ENCODE results near the gene CHRM4.

The CHRM4 gene

DNA sequence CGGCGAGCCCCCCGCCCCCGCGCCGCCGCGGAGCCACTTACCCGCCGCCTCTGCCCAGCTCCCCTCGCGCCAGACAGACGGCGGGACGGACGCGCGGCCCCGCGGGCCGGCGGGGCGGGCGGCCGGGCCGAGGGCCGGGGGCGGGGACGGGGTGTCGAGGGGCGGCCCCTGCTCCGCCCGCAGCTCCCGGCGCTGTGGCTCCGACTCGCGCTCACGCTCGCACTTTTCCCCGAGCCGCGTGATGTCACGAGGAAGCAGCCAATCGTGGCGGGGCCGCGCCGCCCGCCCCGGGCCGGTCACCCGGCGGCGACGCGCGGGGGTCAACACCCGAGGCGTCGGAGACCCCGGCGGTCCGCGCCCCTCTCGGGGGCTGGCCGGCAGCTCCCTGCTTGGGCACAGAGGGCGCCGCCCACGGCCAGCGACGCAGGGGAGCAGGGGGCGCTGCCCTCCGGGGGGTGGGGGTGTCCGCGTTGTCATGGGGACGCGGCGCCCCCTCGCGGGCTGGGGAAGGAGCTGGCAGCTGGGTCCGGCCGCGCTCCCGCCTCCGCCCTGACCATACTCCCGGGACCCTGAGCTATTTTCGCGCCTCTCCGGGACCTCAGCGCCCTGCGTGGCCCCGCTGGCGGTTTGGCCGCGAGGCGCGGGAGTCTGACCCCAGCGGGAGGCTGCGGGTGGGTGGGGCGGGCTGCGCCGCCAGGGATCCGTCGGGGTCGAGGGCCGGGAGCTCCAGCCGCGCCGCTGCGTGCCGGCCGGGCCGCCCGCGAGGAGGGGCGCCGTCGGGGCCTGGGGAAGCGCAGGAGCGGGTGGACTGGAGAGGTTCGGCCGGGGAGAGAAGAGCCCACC is at the start of gene CHRM4:
Gene CHRM4 (minus strand): TSS at position 199 of the 843 bp plus-strand sequence. CDS start 5,219 bp downstream, outside the sequence.
- no peak within 1 kb of the TSS for H3K27ac ChIP-seq (ENCODE audit: low read depth in 2 of 2, low read length in 2 of 2)
- peaks cover 34 to 40% of the 10 kb centered on the region in 2 donors for H3K27me3 ChIP-seq (ENCODE audit: control insufficient read depth in 2 of 2, insufficient read depth in 2 of 2, low read length in 2 of 2)
- peaks cover 3 to 8% of the 10 kb centered on the region in 2 donors for H3K36me3 ChIP-seq (ENCODE audit: control insufficient read depth in 2 of 2, insufficient read depth in 2 of 2, low read length in 2 of 2)
- H3K4me1 ChIP-seq (ENCODE audit: control insufficient read depth in 2 of 2, insufficient read depth in 2 of 2, low read length in 2 of 2): peaks cover 10 to 24% of the 10 kb centered on the region in 2 donors
- no peaks in the 10 kb centered on the region for H3K9me3 ChIP-seq (ENCODE audit: control insufficient read depth in 2 of 2, low read length in 2 of 2)
- peak within 1 kb of the TSS; percentile 26 to 46 for H3K4me3 ChIP-seq (ENCODE audit: low read length in 2 of 2)
- no peak within 1 kb of the TSS for H3K9ac ChIP-seq (ENCODE audit: low read depth in 1 of 2, low read length in 2 of 2)

- Histone ChIP-seq H3K9ac (ENCODE audit: low read depth in 1 of 2, low read length in 2 of 2) (no peak overlapping the region), H3K4me3 (ENCODE audit: low read length in 2 of 2) (no peak overlapping the region), H3K4me1 (ENCODE audit: control insufficient read depth in 2 of 2, insufficient read depth in 2 of 2, low read length in 2 of 2) (peaks cover 0 to 2% of the 10 kb centered on the region in 2 donors), H3K27me3 (ENCODE audit: control insufficient read depth in 2 of 2, insufficient read depth in 2 of 2, low read length in 2 of 2) (no peaks in the 10 kb centered on the region), H3K27ac (ENCODE audit: low read depth in 2 of 2, low read length in 2 of 2) (no peak overlapping the region), H3K36me3 (ENCODE audit: control insufficient read depth in 2 of 2, insufficient read depth in 2 of 2, low read length in 2 of 2) (peaks cover 17 to 26% of the 10 kb centered on the region in 2 donors), H3K9me3 (ENCODE audit: control insufficient read depth in 2 of 2, low read length in 2 of 2) (no peaks in the 10 kb centered on the region)
Observed at GRCh38 chr11:46438211-46438610, 46.6 kb upstream of the CHRM4 start.

DNA sequence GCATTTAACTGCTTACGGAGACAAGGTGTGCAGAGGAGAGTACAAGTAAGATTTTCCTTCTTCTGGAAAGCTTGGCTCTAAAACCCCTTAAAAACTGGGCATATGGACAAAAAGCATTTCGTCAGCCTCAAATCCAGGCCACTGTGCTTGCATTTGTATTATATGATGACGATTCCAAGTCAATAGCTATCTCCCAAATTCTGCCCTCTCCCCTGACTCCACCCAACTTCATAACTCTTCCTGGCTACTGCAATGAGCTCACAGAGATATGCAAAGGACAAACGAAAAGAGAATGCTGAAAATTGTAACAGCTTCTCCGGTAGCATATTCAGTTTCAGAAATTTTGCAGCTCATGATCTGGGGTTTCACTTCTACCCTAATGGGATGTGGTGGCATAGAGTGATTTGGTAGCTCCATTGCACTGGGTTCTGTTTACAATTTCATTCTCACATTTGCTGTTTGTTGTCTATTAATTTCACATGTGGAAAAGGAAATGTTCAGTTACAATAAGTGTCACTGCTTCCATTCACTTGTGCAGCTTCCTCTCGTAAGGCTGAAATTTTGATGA is 45.6 kb upstream of the CHRM4 start:
- Histone ChIP-seq H3K9ac (ENCODE audit: low read depth in 1 of 2, low read length in 2 of 2) (no peak overlapping the region), H3K36me3 (ENCODE audit: control insufficient read depth in 2 of 2, insufficient read depth in 2 of 2, low read length in 2 of 2) (peaks cover 25 to 26% of the 10 kb centered on the region in 2 donors), H3K4me1 (ENCODE audit: control insufficient read depth in 2 of 2, insufficient read depth in 2 of 2, low read length in 2 of 2) (peaks cover 0 to 2% of the 10 kb centered on the region in 2 donors), H3K27ac (ENCODE audit: low read depth in 2 of 2, low read length in 2 of 2) (no peak overlapping the region), H3K4me3 (ENCODE audit: low read length in 2 of 2) (no peak overlapping the region), H3K9me3 (ENCODE audit: control insufficient read depth in 2 of 2, low read length in 2 of 2) (no peaks in the 10 kb centered on the region), H3K27me3 (ENCODE audit: control insufficient read depth in 2 of 2, insufficient read depth in 2 of 2, low read length in 2 of 2) (no peaks in the 10 kb centered on the region)

DNA sequence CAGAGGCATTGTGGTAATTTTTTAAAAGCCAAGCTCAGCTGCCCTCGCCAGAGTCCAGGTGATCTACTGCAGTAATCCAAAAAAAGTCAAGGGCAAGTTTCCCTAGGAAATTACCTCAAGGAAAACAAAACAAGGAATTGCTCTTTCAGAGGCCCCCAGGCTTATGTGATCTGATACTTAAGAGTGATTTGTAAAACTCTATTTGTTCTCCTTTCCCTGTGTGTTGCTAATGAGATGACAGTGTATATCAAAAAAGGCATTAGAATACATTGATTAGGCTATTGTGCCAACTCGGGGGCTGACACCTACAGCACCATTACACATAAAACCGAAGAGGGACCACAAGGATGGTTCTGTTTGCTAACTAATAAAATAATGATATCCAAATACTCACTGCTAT is 44.5 kb upstream of the CHRM4 start:
- Histone ChIP-seq H3K36me3 (ENCODE audit: control insufficient read depth in 2 of 2, insufficient read depth in 2 of 2, low read length in 2 of 2) (peaks cover 28 to 29% of the 10 kb centered on the region in 2 donors), H3K27ac (ENCODE audit: low read depth in 2 of 2, low read length in 2 of 2) (no peak overlapping the region)

GRCh38 chr11:46435679-46436078 is 44.1 kb upstream of the CHRM4 start:
- Histone ChIP-seq H3K9me3 (ENCODE audit: control insufficient read depth in 2 of 2, low read length in 2 of 2) (no peaks in the 10 kb centered on the region), H3K4me1 (ENCODE audit: control insufficient read depth in 2 of 2, insufficient read depth in 2 of 2, low read length in 2 of 2) (peaks cover 0 to 2% of the 10 kb centered on the region in 2 donors), H3K27me3 (ENCODE audit: control insufficient read depth in 2 of 2, insufficient read depth in 2 of 2, low read length in 2 of 2) (no peaks in the 10 kb centered on the region), H3K27ac (ENCODE audit: low read depth in 2 of 2, low read length in 2 of 2) (no peak overlapping the region), H3K9ac (ENCODE audit: low read depth in 1 of 2, low read length in 2 of 2) (no peak overlapping the region), H3K36me3 (ENCODE audit: control insufficient read depth in 2 of 2, insufficient read depth in 2 of 2, low read length in 2 of 2) (peaks cover 32 to 33% of the 10 kb centered on the region in 2 donors), H3K4me3 (ENCODE audit: low read length in 2 of 2) (no peak overlapping the region)

More for the DNA sequence above, 44.5 kb upstream of the CHRM4 start:
- Histone ChIP-seq H3K4me3 (ENCODE audit: low read length in 2 of 2) (no peak overlapping the region), H3K9ac (ENCODE audit: low read depth in 1 of 2, low read length in 2 of 2) (no peak overlapping the region), H3K9me3 (ENCODE audit: control insufficient read depth in 2 of 2, low read length in 2 of 2) (no peaks in the 10 kb centered on the region), H3K27me3 (ENCODE audit: control insufficient read depth in 2 of 2, insufficient read depth in 2 of 2, low read length in 2 of 2) (no peaks in the 10 kb centered on the region), H3K4me1 (ENCODE audit: control insufficient read depth in 2 of 2, insufficient read depth in 2 of 2, low read length in 2 of 2) (peaks cover 0 to 2% of the 10 kb centered on the region in 2 donors)

DNA sequence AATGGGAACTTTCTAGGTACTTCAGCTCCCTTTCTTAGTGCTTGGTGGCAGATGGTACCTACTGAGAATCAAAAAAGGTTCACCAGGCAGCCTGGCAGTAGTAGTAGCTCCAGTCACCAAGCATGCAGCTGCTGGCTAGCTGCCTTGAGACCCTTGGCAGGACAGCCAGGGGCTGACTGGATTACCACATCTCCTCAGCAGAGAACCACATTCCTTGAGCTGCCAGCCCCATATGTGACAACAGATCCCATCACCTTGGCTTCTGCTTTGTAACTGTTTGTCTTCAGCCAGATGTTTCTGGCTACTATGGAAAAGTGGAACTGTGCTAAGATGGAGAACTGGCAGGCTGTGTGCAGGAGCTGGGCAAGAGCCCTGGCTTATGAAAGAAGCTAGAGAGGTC is 39.6 kb upstream of the CHRM4 start:
- Histone ChIP-seq H3K36me3 (ENCODE audit: control insufficient read depth in 2 of 2, insufficient read depth in 2 of 2, low read length in 2 of 2) (peaks cover 33 to 37% of the 10 kb centered on the region in 2 donors), H3K4me3 (ENCODE audit: low read length in 2 of 2) (no peak overlapping the region), H3K27ac (ENCODE audit: low read depth in 2 of 2, low read length in 2 of 2) (no peak overlapping the region), H3K27me3 (ENCODE audit: control insufficient read depth in 2 of 2, insufficient read depth in 2 of 2, low read length in 2 of 2) (no peaks in the 10 kb centered on the region), H3K9me3 (ENCODE audit: control insufficient read depth in 2 of 2, low read length in 2 of 2) (no peaks in the 10 kb centered on the region), H3K9ac (ENCODE audit: low read depth in 1 of 2, low read length in 2 of 2) (no peak overlapping the region), H3K4me1 (ENCODE audit: control insufficient read depth in 2 of 2, insufficient read depth in 2 of 2, low read length in 2 of 2) (no peaks in the 10 kb centered on the region)

- peaks cover 27 to 35% of the 10 kb centered on the region in 2 donors for H3K36me3 ChIP-seq (ENCODE audit: control insufficient read depth in 2 of 2, insufficient read depth in 2 of 2, low read length in 2 of 2)
- no peak overlapping the region for H3K27ac ChIP-seq (ENCODE audit: low read depth in 2 of 2, low read length in 2 of 2)
Observed at GRCh38 chr11:46429717-46430116, 38.1 kb upstream of the CHRM4 start.

GRCh38 chr11:46427364-46427763 is 35.8 kb upstream of the CHRM4 start:
- H3K36me3 ChIP-seq (ENCODE audit: control insufficient read depth in 2 of 2, insufficient read depth in 2 of 2, low read length in 2 of 2): peaks cover 17% of the 10 kb centered on the region in 2 donors
- no peak overlapping the region for H3K4me3 ChIP-seq (ENCODE audit: low read length in 2 of 2)

More at GRCh38 chr11:46429717-46430116, 38.1 kb upstream of the CHRM4 start:
- no peak overlapping the region for H3K4me3 ChIP-seq (ENCODE audit: low read length in 2 of 2)
- H3K9me3 ChIP-seq (ENCODE audit: control insufficient read depth in 2 of 2, low read length in 2 of 2): no peaks in the 10 kb centered on the region
- H3K4me1 ChIP-seq (ENCODE audit: control insufficient read depth in 2 of 2, insufficient read depth in 2 of 2, low read length in 2 of 2): no peaks in the 10 kb centered on the region
- H3K9ac ChIP-seq (ENCODE audit: low read depth in 1 of 2, low read length in 2 of 2): no peak overlapping the region
- no peaks in the 10 kb centered on the region for H3K27me3 ChIP-seq (ENCODE audit: control insufficient read depth in 2 of 2, insufficient read depth in 2 of 2, low read length in 2 of 2)

GRCh38 chr11:46426233-46426991 is 34.8 kb upstream of the CHRM4 start:
- no peak overlapping the region for H3K4me3 ChIP-seq (ENCODE audit: low read length in 2 of 2)
- peaks cover 0 to 4% of the 10 kb centered on the region in 2 donors for H3K4me1 ChIP-seq (ENCODE audit: control insufficient read depth in 2 of 2, insufficient read depth in 2 of 2, low read length in 2 of 2)
- H3K36me3 ChIP-seq (ENCODE audit: control insufficient read depth in 2 of 2, insufficient read depth in 2 of 2, low read length in 2 of 2): peaks cover 19 to 22% of the 10 kb centered on the region in 2 donors
- H3K27me3 ChIP-seq (ENCODE audit: control insufficient read depth in 2 of 2, insufficient read depth in 2 of 2, low read length in 2 of 2): no peaks in the 10 kb centered on the region
- no peaks in the 10 kb centered on the region for H3K9me3 ChIP-seq (ENCODE audit: control insufficient read depth in 2 of 2, low read length in 2 of 2)
- no peak overlapping the region for H3K27ac ChIP-seq (ENCODE audit: low read depth in 2 of 2, low read length in 2 of 2)
- H3K9ac ChIP-seq (ENCODE audit: low read depth in 1 of 2, low read length in 2 of 2): no peak overlapping the region

More at GRCh38 chr11:46427364-46427763, 35.8 kb upstream of the CHRM4 start:
- no peaks in the 10 kb centered on the region for H3K27me3 ChIP-seq (ENCODE audit: control insufficient read depth in 2 of 2, insufficient read depth in 2 of 2, low read length in 2 of 2)
- H3K9ac ChIP-seq (ENCODE audit: low read depth in 1 of 2, low read length in 2 of 2): no peak overlapping the region
- H3K27ac ChIP-seq (ENCODE audit: low read depth in 2 of 2, low read length in 2 of 2): no peak overlapping the region
- no peaks in the 10 kb centered on the region for H3K9me3 ChIP-seq (ENCODE audit: control insufficient read depth in 2 of 2, low read length in 2 of 2)
- H3K4me1 ChIP-seq (ENCODE audit: control insufficient read depth in 2 of 2, insufficient read depth in 2 of 2, low read length in 2 of 2): peaks cover 0 to 4% of the 10 kb centered on the region in 2 donors
